Measurements from ENCODE around the gene DNAH8.

DNAH8 gene

GRCh38 chr6:38938741-38939140, 223.6 kb downstream of the DNAH8 start:
- no peak overlapping the region for H3K4me3 ChIP-seq (replicated peaks; ENCODE audit: low read depth, low read length)
- no peak for DNase-seq (ENCODE audit: low read depth)
- TF ChIP-seq CTCF (IDR thresholded peaks at IDR 0.05; ENCODE audit: low read length, missing control alignments): no peak

- TF ChIP-seq CTCF (IDR thresholded peaks at IDR 0.05; ENCODE audit: low read length, missing control alignments): no peak
- H3K4me3 ChIP-seq (replicated peaks; ENCODE audit: low read depth, low read length): no peak overlapping the region
- no peak for DNase-seq (ENCODE audit: low read depth)
These were observed 227.3 kb downstream of the DNAH8 start for GRCh38 chr6:38942442-38942841.

- no peak overlapping the region for H3K4me3 ChIP-seq (replicated peaks; ENCODE audit: low read depth, low read length)
- DNase-seq (ENCODE audit: low read depth): no peak
- TF ChIP-seq CTCF (IDR thresholded peaks at IDR 0.05; ENCODE audit: low read length, missing control alignments): no peak
These were observed 227.9 kb downstream of the DNAH8 start for GRCh38 chr6:38942965-38943364.

- H3K4me3 ChIP-seq (replicated peaks; ENCODE audit: low read depth, low read length): no peak overlapping the region
- no peak for DNase-seq (ENCODE audit: low read depth)
- no peak for TF ChIP-seq CTCF (IDR thresholded peaks at IDR 0.05; ENCODE audit: low read length, missing control alignments)
These were observed 228.9 kb downstream of the DNAH8 start for GRCh38 chr6:38943964-38944363.

- no peak for DNase-seq (ENCODE audit: low read depth)
- no peak for TF ChIP-seq CTCF (IDR thresholded peaks at IDR 0.05; ENCODE audit: low read length, missing control alignments)
- no peak overlapping the region for H3K4me3 ChIP-seq (replicated peaks; ENCODE audit: low read depth, low read length)
These were observed 229.7 kb downstream of the DNAH8 start for GRCh38 chr6:38944655-38945279.

GRCh38 chr6:38955861-38956260, 240.8 kb downstream of the DNAH8 start:
- no peak for DNase-seq (ENCODE audit: low read depth)
- TF ChIP-seq CTCF (IDR thresholded peaks at IDR 0.05; ENCODE audit: low read length, missing control alignments): no peak
- H3K4me3 ChIP-seq (replicated peaks; ENCODE audit: low read depth, low read length): no peak overlapping the region

- DNase-seq (ENCODE audit: low read depth): no peak
- no peak overlapping the region for H3K4me3 ChIP-seq (replicated peaks; ENCODE audit: low read depth, low read length)
- TF ChIP-seq CTCF (IDR thresholded peaks at IDR 0.05; ENCODE audit: low read length, missing control alignments): no peak
These were observed 242.3 kb downstream of the DNAH8 start for GRCh38 chr6:38957426-38957825.
